GM23338 (cell line): ENCODE results near the gene GALNT14. TPM values are rescaled to one million over a fixed set of nuclear protein-coding genes. Genes with fewer than 3 reads are reported as not detected.

Experiments used
- ATAC-seq: fragments of 200-7000 bp; cut with Tn5 transposase; 3 replicates; pipeline ENCODE4 v1.9.1; 2020
- DNase-seq: peaks from one replicate; pipeline ENCODE4 v3.0.0-alpha.2; 2015; ENCODE audit warnings: low spot score
- H2AFZ ChIP-seq: fragments of 200-600 bp; sonication (generic); 2 replicates; pipeline ENCODE4 v1.8.0; 2016; ENCODE audit warnings: antibody characterized with exemption, mild to moderate bottlenecking, moderate library complexity
- H3F3A ChIP-seq: fragments of 200-600 bp; sonication (generic); replicated peaks from 2 replicates; pipeline ENCODE4 v1.8.0; 2017; ENCODE audit warnings: antibody characterized with exemption, mixed run types, low read depth
- H3K27ac ChIP-seq: fragments of 200-600 bp; sonication (generic); 2 replicates; pipeline ENCODE4 v1.6.1; 2016; ENCODE audit warnings: low read depth
- H3K27me3 ChIP-seq: fragments of 200-600 bp; sonication (generic); 2 replicates; pipeline ENCODE4 v1.8.0; 2016; ENCODE audit warnings: mild to moderate bottlenecking, mixed run types, moderate library complexity; ENCODE audit not compliant: insufficient read depth
- H3K36me3 ChIP-seq: fragments of 200-600 bp; sonication (generic); 2 replicates; pipeline ENCODE4 v1.8.0; 2016; ENCODE audit warnings: mild to moderate bottlenecking; ENCODE audit not compliant: insufficient read depth
- H3K4me1 ChIP-seq: fragments of 200-600 bp; sonication (generic); 2 replicates; pipeline ENCODE4 v1.8.0; 2016; ENCODE audit warnings: mild to moderate bottlenecking, moderate library complexity; ENCODE audit not compliant: insufficient read depth
- H3K4me2 ChIP-seq: fragments of 200-600 bp; sonication (generic); 2 replicates; pipeline ENCODE4 v1.7.1; 2017; ENCODE audit warnings: mixed run types
- H3K4me3 ChIP-seq: fragments of 200-600 bp; sonication (generic); 2 replicates; pipeline ENCODE4 v1.6.1; 2016; ENCODE audit warnings: mixed run types
- H3K79me2 ChIP-seq: fragments of 200-600 bp; sonication (generic); replicated peaks from 2 replicates; pipeline ENCODE4 v1.8.0; 2017; ENCODE audit warnings: mild to moderate bottlenecking; ENCODE audit not compliant: insufficient read depth
- H3K9me2 ChIP-seq: fragments of 200-600 bp; sonication (generic); 2 replicates; pipeline ENCODE4 v1.8.0; 2017; ENCODE audit not compliant: insufficient read depth
- H4K20me1 ChIP-seq: fragments of 200-600 bp; sonication (generic); replicated peaks from 2 replicates; pipeline ENCODE4 v1.8.0; 2017; ENCODE audit warnings: mild to moderate bottlenecking; ENCODE audit not compliant: insufficient read depth
- H3K27ac Mint-ChIP-seq: 2 replicates; pipeline ENCODE4 v1.8.0; 2020; ENCODE audit warnings: inconsistent platforms, mild to moderate bottlenecking, moderate library complexity, mixed read lengths
- H3K27me3 Mint-ChIP-seq: 3 replicates; pipeline ENCODE4 v1.8.0; 2022; ENCODE audit warnings: low read depth, mild to moderate bottlenecking, moderate library complexity, mixed read lengths, inconsistent platforms; ENCODE audit not compliant: insufficient read depth, poor library complexity
- H3K36me3 Mint-ChIP-seq: 3 replicates; pipeline ENCODE4 v1.8.0; 2021; ENCODE audit warnings: low read depth, mild to moderate bottlenecking, inconsistent platforms, moderate library complexity, mixed read lengths
- H3K4me1 Mint-ChIP-seq: 3 replicates; pipeline ENCODE4 v1.8.0; 2020; ENCODE audit warnings: mild to moderate bottlenecking, inconsistent platforms, mixed read lengths
- H3K4me3 Mint-ChIP-seq: 3 replicates; pipeline ENCODE4 v1.8.0; 2021; ENCODE audit warnings: moderate library complexity, mild to moderate bottlenecking, inconsistent platforms, mixed read lengths
- H3K9me3 Mint-ChIP-seq: 3 replicates; pipeline ENCODE4 v1.8.0; 2020; ENCODE audit warnings: moderate library complexity, mild to moderate bottlenecking, inconsistent platforms, mixed read lengths
- CREB1 ChIP-seq: fragments of 250-450 bp; sonication (Bioruptor Pico); IDR thresholded peaks from 2 replicates; pipeline ENCODE4 v1.5.0; 2020; ENCODE audit warnings: low read depth, mild to moderate bottlenecking, moderate library complexity
- CTCF ChIP-seq, 2 experiments: fragments of 200-600 bp in 1 of 2; sonication (generic) in 1 of 2; conservative IDR thresholded peaks; 2 replicates each; pipeline versions ENCODE4 v1.5.1 to v1.6.1; 2016 to 2017; ENCODE audit warnings: antibody characterized with exemption in 2 of 2, low read depth in 2 of 2, mild to moderate bottlenecking in 2 of 2, moderate library complexity in 1 of 2
- EZH2 ChIP-seq: fragments of 200-600 bp; sonication (generic); IDR thresholded peaks from one replicate; pipeline ENCODE4 v1.8.0; 2017; ENCODE audit warnings: antibody characterized with exemption, mild to moderate bottlenecking, low read depth; ENCODE audit not compliant: unreplicated experiment
- EZH2phosphoT487 ChIP-seq: fragments of 200-600 bp; sonication (generic); IDR thresholded peaks from one replicate; pipeline ENCODE4 v1.8.1; 2018; ENCODE audit warnings: antibody characterized with exemption; ENCODE audit not compliant: unreplicated experiment
- JUNB ChIP-seq: IDR thresholded peaks from one replicate; pipeline ENCODE4 v1.6.1; 2016; ENCODE audit warnings: antibody characterized with exemption; ENCODE audit not compliant: unreplicated experiment
- NANOG ChIP-seq: IDR thresholded peaks from 2 replicates; pipeline ENCODE4 v1.6.1; 2016; ENCODE audit warnings: antibody characterized with exemption, borderline replicate concordance
- POLR2AphosphoS5 ChIP-seq: IDR thresholded peaks from 2 replicates; pipeline ENCODE4 v1.6.1; 2016; ENCODE audit warnings: antibody characterized with exemption, low read depth
- STAT1 ChIP-seq: IDR thresholded peaks from one replicate; pipeline ENCODE4 v1.6.1; 2016; ENCODE audit warnings: antibody characterized with exemption; ENCODE audit not compliant: unreplicated experiment
- ZNF114 ChIP-seq: fragments of 250-450 bp; sonication (Bioruptor Pico); IDR thresholded peaks from 2 replicates; pipeline ENCODE4 v1.5.0; 2020; ENCODE audit warnings: mild to moderate bottlenecking, moderate library complexity
- ZNF331 ChIP-seq: fragments of 250-450 bp; sonication (Bioruptor Pico); IDR thresholded peaks from 2 replicates; pipeline ENCODE4 v1.5.0; 2020; ENCODE audit warnings: low read depth, mild to moderate bottlenecking, moderate library complexity
- polyA plus RNA-seq: library from polyadenylated mRNA; unstranded; fragments of >200 nt; fragmentation: Nextera tagmentation; extraction: Ambion mirVana; gene quantifications from 2 replicates; pipeline ENCODE4 v1.2.1, GENCODE V29; 2016
- total RNA-seq: library from RNA; depleted of rRNA; stranded (reverse); fragments of >200 nt; shearing (Covaris generic); gene quantifications from 2 replicates; pipeline ENCODE4 v1.2.3, GENCODE V29; 2014
- TF ChIP-seq, protein P1 (sequence below): fragments of 250-450 bp; sonication (Bioruptor Pico); IDR thresholded peaks from 2 replicates; pipeline ENCODE4 v1.5.0; 2020; ENCODE audit warnings: mild to moderate bottlenecking, moderate library complexity
- TF ChIP-seq, protein P2 (sequence below): IDR thresholded peaks from 2 replicates; pipeline ENCODE4 v1.6.1; 2016; ENCODE audit warnings: antibody characterized with exemption
- TF ChIP-seq, protein P3 (sequence below): IDR thresholded peaks from one replicate; pipeline ENCODE4 v1.6.1; 2018; ENCODE audit warnings: antibody characterized with exemption; ENCODE audit not compliant: unreplicated experiment

Gene GALNT14
- total and polyA plus RNA-seq, 2 experiments from 2014 or later, result 5.4 to 7.7 TPM

DNA sequence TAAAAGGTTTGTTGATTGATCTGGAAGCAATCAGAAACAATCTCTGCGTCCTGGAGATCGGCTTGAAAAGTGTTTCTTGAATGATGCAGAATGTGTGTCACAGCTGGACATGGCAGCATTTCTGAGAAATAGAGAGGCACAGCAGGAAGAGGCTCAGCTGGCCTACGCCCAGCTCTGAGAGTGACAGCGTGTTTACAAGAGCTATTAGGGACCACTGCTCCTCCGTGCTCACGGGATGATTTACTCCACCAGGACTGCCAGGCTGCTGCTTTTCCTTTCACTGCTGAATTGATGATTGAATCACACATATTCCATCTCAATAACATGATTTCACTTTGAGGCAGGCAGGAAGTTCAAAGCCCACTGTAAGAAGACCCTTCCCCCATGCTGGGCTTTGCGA lies 62.8 kb downstream of the GALNT14 start:
- no peak for TF ChIP-seq STAT1
- TF ChIP-seq ZNF114 (CRISPR knock-in tag), result no peak
- TF ChIP-seq POLR2AphosphoS5, result no peak
- TF ChIP-seq, protein P1, sequence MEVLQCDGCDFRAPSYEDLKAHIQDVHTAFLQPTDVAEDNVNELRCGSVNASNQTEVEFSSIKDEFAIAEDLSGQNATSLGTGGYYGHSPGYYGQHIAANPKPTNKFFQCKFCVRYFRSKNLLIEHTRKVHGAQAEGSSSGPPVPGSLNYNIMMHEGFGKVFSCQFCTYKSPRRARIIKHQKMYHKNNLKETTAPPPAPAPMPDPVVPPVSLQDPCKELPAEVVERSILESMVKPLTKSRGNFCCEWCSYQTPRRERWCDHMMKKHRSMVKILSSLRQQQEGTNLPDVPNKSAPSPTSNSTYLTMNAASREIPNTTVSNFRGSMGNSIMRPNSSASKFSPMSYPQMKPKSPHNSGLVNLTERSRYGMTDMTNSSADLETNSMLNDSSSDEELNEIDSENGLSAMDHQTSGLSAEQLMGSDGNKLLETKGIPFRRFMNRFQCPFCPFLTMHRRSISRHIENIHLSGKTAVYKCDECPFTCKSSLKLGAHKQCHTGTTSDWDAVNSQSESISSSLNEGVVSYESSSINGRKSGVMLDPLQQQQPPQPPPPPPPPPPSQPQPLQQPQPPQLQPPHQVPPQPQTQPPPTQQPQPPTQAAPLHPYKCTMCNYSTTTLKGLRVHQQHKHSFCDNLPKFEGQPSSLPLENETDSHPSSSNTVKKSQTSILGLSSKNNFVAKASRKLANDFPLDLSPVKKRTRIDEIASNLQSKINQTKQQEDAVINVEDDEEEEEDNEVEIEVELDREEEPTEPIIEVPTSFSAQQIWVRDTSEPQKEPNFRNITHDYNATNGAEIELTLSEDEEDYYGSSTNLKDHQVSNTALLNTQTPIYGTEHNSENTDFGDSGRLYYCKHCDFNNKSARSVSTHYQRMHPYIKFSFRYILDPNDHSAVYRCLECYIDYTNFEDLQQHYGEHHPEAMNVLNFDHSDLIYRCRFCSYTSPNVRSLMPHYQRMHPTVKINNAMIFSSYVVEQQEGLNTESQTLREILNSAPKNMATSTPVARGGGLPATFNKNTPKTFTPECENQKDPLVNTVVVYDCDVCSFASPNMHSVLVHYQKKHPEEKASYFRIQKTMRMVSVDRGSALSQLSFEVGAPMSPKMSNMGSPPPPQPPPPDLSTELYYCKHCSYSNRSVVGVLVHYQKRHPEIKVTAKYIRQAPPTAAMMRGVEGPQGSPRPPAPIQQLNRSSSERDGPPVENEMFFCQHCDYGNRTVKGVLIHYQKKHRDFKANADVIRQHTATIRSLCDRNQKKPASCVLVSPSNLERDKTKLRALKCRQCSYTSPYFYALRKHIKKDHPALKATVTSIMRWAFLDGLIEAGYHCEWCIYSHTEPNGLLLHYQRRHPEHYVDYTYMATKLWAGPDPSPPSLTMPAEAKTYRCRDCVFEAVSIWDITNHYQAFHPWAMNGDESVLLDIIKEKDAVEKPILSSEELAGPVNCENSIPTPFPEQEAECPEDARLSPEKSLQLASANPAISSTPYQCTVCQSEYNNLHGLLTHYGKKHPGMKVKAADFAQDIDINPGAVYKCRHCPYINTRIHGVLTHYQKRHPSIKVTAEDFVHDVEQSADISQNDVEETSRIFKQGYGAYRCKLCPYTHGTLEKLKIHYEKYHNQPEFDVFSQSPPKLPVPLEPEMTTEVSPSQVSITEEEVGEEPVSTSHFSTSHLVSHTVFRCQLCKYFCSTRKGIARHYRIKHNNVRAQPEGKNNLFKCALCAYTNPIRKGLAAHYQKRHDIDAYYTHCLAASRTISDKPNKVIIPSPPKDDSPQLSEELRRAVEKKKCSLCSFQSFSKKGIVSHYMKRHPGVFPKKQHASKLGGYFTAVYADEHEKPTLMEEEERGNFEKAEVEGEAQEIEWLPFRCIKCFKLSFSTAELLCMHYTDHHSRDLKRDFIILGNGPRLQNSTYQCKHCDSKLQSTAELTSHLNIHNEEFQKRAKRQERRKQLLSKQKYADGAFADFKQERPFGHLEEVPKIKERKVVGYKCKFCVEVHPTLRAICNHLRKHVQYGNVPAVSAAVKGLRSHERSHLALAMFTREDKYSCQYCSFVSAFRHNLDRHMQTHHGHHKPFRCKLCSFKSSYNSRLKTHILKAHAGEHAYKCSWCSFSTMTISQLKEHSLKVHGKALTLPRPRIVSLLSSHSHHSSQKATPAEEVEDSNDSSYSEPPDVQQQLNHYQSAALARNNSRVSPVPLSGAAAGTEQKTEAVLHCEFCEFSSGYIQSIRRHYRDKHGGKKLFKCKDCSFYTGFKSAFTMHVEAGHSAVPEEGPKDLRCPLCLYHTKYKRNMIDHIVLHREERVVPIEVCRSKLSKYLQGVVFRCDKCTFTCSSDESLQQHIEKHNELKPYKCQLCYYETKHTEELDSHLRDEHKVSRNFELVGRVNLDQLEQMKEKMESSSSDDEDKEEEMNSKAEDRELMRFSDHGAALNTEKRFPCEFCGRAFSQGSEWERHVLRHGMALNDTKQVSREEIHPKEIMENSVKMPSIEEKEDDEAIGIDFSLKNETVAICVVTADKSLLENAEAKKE (CRISPR knock-in tag), result no peak
- TF ChIP-seq CREB1 (CRISPR knock-in tag), result no peak
- no peak for TF ChIP-seq NANOG
- TF ChIP-seq, protein P2, sequence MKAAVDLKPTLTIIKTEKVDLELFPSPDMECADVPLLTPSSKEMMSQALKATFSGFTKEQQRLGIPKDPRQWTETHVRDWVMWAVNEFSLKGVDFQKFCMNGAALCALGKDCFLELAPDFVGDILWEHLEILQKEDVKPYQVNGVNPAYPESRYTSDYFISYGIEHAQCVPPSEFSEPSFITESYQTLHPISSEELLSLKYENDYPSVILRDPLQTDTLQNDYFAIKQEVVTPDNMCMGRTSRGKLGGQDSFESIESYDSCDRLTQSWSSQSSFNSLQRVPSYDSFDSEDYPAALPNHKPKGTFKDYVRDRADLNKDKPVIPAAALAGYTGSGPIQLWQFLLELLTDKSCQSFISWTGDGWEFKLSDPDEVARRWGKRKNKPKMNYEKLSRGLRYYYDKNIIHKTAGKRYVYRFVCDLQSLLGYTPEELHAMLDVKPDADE, result no peak
- TF ChIP-seq EZH2, result no peak
- TF ChIP-seq EZH2phosphoT487, result no peak
- TF ChIP-seq, protein P3, sequence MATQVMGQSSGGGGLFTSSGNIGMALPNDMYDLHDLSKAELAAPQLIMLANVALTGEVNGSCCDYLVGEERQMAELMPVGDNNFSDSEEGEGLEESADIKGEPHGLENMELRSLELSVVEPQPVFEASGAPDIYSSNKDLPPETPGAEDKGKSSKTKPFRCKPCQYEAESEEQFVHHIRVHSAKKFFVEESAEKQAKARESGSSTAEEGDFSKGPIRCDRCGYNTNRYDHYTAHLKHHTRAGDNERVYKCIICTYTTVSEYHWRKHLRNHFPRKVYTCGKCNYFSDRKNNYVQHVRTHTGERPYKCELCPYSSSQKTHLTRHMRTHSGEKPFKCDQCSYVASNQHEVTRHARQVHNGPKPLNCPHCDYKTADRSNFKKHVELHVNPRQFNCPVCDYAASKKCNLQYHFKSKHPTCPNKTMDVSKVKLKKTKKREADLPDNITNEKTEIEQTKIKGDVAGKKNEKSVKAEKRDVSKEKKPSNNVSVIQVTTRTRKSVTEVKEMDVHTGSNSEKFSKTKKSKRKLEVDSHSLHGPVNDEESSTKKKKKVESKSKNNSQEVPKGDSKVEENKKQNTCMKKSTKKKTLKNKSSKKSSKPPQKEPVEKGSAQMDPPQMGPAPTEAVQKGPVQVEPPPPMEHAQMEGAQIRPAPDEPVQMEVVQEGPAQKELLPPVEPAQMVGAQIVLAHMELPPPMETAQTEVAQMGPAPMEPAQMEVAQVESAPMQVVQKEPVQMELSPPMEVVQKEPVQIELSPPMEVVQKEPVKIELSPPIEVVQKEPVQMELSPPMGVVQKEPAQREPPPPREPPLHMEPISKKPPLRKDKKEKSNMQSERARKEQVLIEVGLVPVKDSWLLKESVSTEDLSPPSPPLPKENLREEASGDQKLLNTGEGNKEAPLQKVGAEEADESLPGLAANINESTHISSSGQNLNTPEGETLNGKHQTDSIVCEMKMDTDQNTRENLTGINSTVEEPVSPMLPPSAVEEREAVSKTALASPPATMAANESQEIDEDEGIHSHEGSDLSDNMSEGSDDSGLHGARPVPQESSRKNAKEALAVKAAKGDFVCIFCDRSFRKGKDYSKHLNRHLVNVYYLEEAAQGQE, result no peak
- TF ChIP-seq CTCF (conservative IDR thresholded peaks at IDR 0.05; ENCODE audit: low read depth in 2 of 2), result no peak
- no peak for TF ChIP-seq ZNF331
- TF ChIP-seq JUNB, result no peak
- H3K27ac Mint-ChIP-seq, result no peak overlapping the region

More for the DNA sequence above, 62.8 kb downstream of the GALNT14 start:
- no peak overlapping the region for H3K4me3 Mint-ChIP-seq
- DNase-seq (peak; percentile 20), ATAC-seq (peak; percentile 32)
- H3K4me3 ChIP-seq, result no peak overlapping the region
- no peaks in the 10 kb centered on the region for H3K27me3 Mint-ChIP-seq
- no peak overlapping the region for H2AFZ ChIP-seq
- no peak overlapping the region for H3K4me2 ChIP-seq
- H3F3A ChIP-seq, result no peaks in the 10 kb centered on the region
- H3K27ac ChIP-seq, result no peak overlapping the region
- H3K79me2 ChIP-seq, result no peaks in the 10 kb centered on the region
- H3K4me1 Mint-ChIP-seq, result peaks cover 22% of the 10 kb centered on the region
- no peaks in the 10 kb centered on the region for H3K27me3 ChIP-seq
- peaks cover 12% of the 10 kb centered on the region for H3K4me1 ChIP-seq
- H4K20me1 ChIP-seq, result no peaks in the 10 kb centered on the region
- H3K9me3 Mint-ChIP-seq, result no peaks in the 10 kb centered on the region
- H3K36me3 Mint-ChIP-seq, result no peaks in the 10 kb centered on the region
- no peaks in the 10 kb centered on the region for H3K36me3 ChIP-seq
- H3K9me2 ChIP-seq, result no peaks in the 10 kb centered on the region
